ENCODE results near the gene TRHDE. TPM values are rescaled to one million over a fixed set of nuclear protein-coding genes. Genes with fewer than 3 reads are reported as not detected.

TRHDE gene
- total RNA-seq, 1 donor from 2014 or later = 0.87 TPM

DNA sequence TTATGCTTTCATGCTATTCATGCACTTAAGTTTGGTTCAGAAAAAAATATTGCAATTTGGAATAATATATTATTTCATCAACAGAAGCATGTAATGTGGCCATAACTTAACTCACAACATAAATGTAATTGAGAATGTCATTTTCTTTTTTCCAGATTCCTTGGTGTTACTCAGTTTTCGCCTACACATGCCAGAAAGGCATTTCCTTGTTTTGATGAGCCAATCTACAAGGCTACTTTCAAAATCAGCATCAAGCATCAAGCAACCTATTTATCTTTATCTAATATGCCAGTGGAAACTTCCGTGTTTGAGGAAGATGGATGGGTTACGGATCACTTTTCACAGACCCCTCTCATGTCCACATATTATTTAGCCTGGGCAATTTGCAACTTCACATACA is 14.4 kb downstream of the TRHDE start:
- no peak for TF ChIP-seq CTCF (IDR thresholded peaks at IDR 0.05)
- peaks cover 5% of the 10 kb centered on the region for H3K9me3 Mint-ChIP-seq (ENCODE audit: low read depth)
- no peak overlapping the region for H3K4me3 Mint-ChIP-seq (ENCODE audit: unreplicated experiment)
- H3K27ac Mint-ChIP-seq (ENCODE audit: unreplicated experiment) = no peak overlapping the region
- H3K27me3 Mint-ChIP-seq (ENCODE audit: low read depth) = peaks cover 12% of the 10 kb centered on the region
- no peak for DNase-seq (ENCODE audit: low spot score)
- H3K4me1 Mint-ChIP-seq (ENCODE audit: low read depth) = no peaks in the 10 kb centered on the region
- H3K36me3 Mint-ChIP-seq (ENCODE audit: low read depth) = no peaks in the 10 kb centered on the region

DNA sequence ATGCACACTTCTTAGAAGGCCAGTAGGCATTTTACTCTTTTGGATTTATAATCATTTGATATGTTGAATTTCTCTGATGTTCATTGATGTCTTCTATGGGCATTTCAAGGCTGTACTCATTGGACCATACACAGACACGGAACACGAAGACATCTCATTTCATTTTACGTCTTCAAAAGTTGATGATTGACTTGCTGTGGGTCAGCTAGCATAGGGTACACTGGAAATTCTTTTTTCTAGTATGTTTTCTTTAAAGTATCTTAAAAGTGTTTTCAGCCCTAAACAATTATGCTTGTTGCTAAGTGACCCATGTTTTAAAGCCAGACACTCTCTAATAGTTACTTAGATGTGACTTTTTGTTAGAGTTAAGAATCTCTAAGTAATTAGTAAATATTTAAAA is 16.3 kb downstream of the TRHDE start:
- no peak overlapping the region for H3K4me3 Mint-ChIP-seq (ENCODE audit: unreplicated experiment)
- no peak for DNase-seq (ENCODE audit: low spot score)
- H3K9me3 Mint-ChIP-seq (ENCODE audit: low read depth) = peaks cover 5% of the 10 kb centered on the region
- H3K27me3 Mint-ChIP-seq (ENCODE audit: low read depth) = peaks cover 10% of the 10 kb centered on the region
- TF ChIP-seq CTCF (IDR thresholded peaks at IDR 0.05) = no peak
- H3K4me1 Mint-ChIP-seq (ENCODE audit: low read depth) = no peaks in the 10 kb centered on the region
- H3K27ac Mint-ChIP-seq (ENCODE audit: unreplicated experiment) = no peak overlapping the region
- no peaks in the 10 kb centered on the region for H3K36me3 Mint-ChIP-seq (ENCODE audit: low read depth)

DNA sequence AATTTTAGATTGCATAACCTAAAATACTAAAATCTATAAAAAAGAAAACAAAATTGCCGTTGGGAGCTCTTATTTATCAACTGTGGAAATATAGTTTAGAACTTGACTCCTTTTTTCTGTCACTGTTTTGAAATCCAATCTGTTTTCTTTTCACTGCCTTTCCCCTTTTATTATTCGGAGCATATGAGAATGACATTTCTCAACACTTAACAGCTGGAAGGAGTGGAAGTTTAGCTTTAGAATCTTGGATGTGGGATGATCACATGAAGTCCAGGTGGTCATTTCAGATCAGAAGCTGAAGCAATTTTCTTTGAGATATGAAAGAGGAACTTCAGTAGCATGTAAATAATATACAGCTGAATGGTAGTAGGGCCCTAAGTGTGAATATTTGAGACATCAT is 16.7 kb downstream of the TRHDE start:
- DNase-seq (ENCODE audit: low spot score) = no peak
- peaks cover 5% of the 10 kb centered on the region for H3K9me3 Mint-ChIP-seq (ENCODE audit: low read depth)
- no peak overlapping the region for H3K4me3 Mint-ChIP-seq (ENCODE audit: unreplicated experiment)
- no peaks in the 10 kb centered on the region for H3K4me1 Mint-ChIP-seq (ENCODE audit: low read depth)
- no peaks in the 10 kb centered on the region for H3K36me3 Mint-ChIP-seq (ENCODE audit: low read depth)
- H3K27me3 Mint-ChIP-seq (ENCODE audit: low read depth) = peaks cover 10% of the 10 kb centered on the region
- H3K27ac Mint-ChIP-seq (ENCODE audit: unreplicated experiment) = no peak overlapping the region
- TF ChIP-seq CTCF (IDR thresholded peaks at IDR 0.05) = no peak

GRCh38 chr12:72289633-72290032 is 17.5 kb downstream of the TRHDE start:
- no peaks in the 10 kb centered on the region for H3K4me1 Mint-ChIP-seq (ENCODE audit: low read depth)
- peaks cover 5% of the 10 kb centered on the region for H3K9me3 Mint-ChIP-seq (ENCODE audit: low read depth)
- no peaks in the 10 kb centered on the region for H3K36me3 Mint-ChIP-seq (ENCODE audit: low read depth)
- H3K4me3 Mint-ChIP-seq (ENCODE audit: unreplicated experiment) = no peak overlapping the region
- no peak for DNase-seq (ENCODE audit: low spot score)
- no peak for TF ChIP-seq CTCF (IDR thresholded peaks at IDR 0.05)
- peaks cover 10% of the 10 kb centered on the region for H3K27me3 Mint-ChIP-seq (ENCODE audit: low read depth)
- H3K27ac Mint-ChIP-seq (ENCODE audit: unreplicated experiment) = no peak overlapping the region

DNA sequence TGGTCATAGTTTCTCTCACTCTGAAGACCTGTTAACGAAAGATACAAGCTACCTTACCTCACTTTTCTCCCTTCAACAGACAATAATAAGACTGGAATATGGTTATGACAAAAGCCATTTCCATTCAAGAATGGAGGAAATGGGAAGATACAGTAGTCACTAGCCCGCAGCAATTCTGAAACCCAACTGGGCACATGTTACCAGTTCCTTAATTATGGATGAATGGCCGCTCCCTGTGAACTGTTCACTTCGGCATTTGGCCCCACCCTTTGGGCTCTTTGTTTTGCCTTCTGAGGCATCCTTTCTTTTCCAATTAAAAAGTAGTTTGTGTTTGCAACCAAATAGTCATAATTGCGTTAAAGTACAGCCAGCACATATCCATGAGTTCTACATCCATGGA is 19.0 kb downstream of the TRHDE start:
- Mint-ChIP-seq H3K4me1 (ENCODE audit: low read depth) (no peaks in the 10 kb centered on the region), H3K27me3 (ENCODE audit: low read depth) (peaks cover 9% of the 10 kb centered on the region), H3K4me3 (ENCODE audit: unreplicated experiment) (no peak overlapping the region), H3K9me3 (ENCODE audit: low read depth) (peaks cover 5% of the 10 kb centered on the region), H3K36me3 (ENCODE audit: low read depth) (no peaks in the 10 kb centered on the region), H3K27ac (ENCODE audit: unreplicated experiment) (no peak overlapping the region)
- TF ChIP-seq CTCF (IDR thresholded peaks at IDR 0.05) = no peak
- DNase-seq (ENCODE audit: low spot score) = no peak

Measured in chondrocyte (in vitro differentiated cells).